Neural cell (in vitro differentiated cells): ENCODE data around the gene SAPCD1.

Experiments
- CTCF ChIP-seq: fragments of 450-650 bp; IDR thresholded peaks from 2 replicates; pipeline ENCODE4 v1.5.1; 2014; ENCODE audit warnings: antibody characterized with exemption, mild to moderate bottlenecking, moderate library complexity; ENCODE audit not compliant: poor library complexity, severe bottlenecking
- EP300 ChIP-seq: fragments of 450-650 bp; conservative IDR thresholded peaks from 2 replicates; pipeline ENCODE4 v1.6.1; 2014; ENCODE audit warnings: antibody characterized with exemption, mild to moderate bottlenecking, moderate library complexity; ENCODE audit not compliant: poor library complexity, severe bottlenecking
- MXI1 ChIP-seq: fragments of 450-650 bp; conservative IDR thresholded peaks from 2 replicates; pipeline ENCODE4 v1.6.1; 2014; ENCODE audit warnings: antibody characterized with exemption, mild to moderate bottlenecking; ENCODE audit not compliant: poor library complexity, severe bottlenecking
- POLR2AphosphoS5 ChIP-seq: IDR thresholded peaks from 2 replicates; pipeline ENCODE4 v1.6.1; 2012
- REST ChIP-seq: IDR thresholded peaks from 2 replicates; pipeline ENCODE4 v1.6.1; 2012; ENCODE audit warnings: borderline replicate concordance
- SMC3 ChIP-seq: fragments of 450-650 bp; conservative IDR thresholded peaks from 2 replicates; pipeline ENCODE4 v1.6.1; 2014; ENCODE audit warnings: antibody characterized with exemption, mild to moderate bottlenecking, moderate library complexity; ENCODE audit not compliant: poor library complexity

- no peak for TF ChIP-seq CTCF
- TF ChIP-seq REST: no peak
- no peak for TF ChIP-seq EP300
- no peak for TF ChIP-seq SMC3
- TF ChIP-seq POLR2AphosphoS5: no peak
- no peak for TF ChIP-seq MXI1
Observed at GRCh38 chr6:31732029-31732428, 30.4 kb upstream of the SAPCD1 start.
